ENCODE data around the gene HIVEP3. TPM values are rescaled to one million over a fixed set of nuclear protein-coding genes. Genes with fewer than 3 reads are reported as not detected.
A peak's percentile ranks its signal among the peaks of the same experiment; 100 is the strongest.

Gene HIVEP3
- total RNA-seq, 3 donors from 2014 or later: 4.9 to 6.5 (median 6.1) TPM

DNA sequence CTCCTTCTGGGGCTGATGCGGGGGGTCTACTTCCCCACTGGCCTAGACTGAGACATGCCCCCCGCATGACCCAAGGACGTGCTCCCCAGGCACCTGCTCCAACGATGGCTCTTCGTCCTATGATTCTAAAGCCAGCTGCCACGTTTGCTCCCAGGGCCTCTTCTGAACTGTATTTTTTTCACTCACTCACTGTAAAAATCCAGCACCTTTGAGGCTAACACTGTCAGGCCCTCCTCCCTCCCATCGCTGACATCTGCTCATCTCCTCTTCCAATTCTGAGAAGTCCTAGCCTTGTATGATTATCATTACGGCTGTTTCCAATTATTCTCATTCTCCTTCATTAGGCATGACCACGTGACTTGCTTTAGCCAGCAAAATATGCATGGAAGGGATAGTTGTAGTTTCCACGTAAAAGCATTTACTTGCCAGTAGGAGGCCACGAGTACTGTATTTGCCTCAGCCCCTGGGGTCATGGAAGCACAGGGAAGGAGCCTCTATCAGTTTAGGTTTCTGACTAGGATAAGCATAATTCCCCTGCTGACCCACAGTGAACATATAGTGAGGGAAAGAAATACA lies 415.1 kb downstream of the HIVEP3 start:
- TF ChIP-seq CTCF (IDR thresholded peaks at IDR 0.05): no peak
- Histone ChIP-seq H3K4me3 (no peak overlapping the region), H3K4me1 (ENCODE audit: low read depth) (peaks cover 29% of the 10 kb centered on the region), H3K9me3 (no peaks in the 10 kb centered on the region), H3K36me3 (ENCODE audit: low read depth) (no peaks in the 10 kb centered on the region)
- intact Hi-C loops (cut with DNase I, micrococcal nuclease): no loop called here
- DNase-seq (no peak), ATAC-seq (no peak)

- H3K4me3 ChIP-seq: no peak overlapping the region
- H3K9me3 ChIP-seq: no peaks in the 10 kb centered on the region
- H3K36me3 ChIP-seq (ENCODE audit: low read depth): no peaks in the 10 kb centered on the region
- TF ChIP-seq CTCF (IDR thresholded peaks at IDR 0.05): no peak
- DNase-seq (no peak), ATAC-seq (no peak)
- intact Hi-C loops (cut with DNase I, micrococcal nuclease): no loop called here
- H3K4me1 ChIP-seq (ENCODE audit: low read depth): peaks cover 36% of the 10 kb centered on the region
These were observed 415.8 kb downstream of the HIVEP3 start for GRCh38 chr1:41502912-41503311.

DNA sequence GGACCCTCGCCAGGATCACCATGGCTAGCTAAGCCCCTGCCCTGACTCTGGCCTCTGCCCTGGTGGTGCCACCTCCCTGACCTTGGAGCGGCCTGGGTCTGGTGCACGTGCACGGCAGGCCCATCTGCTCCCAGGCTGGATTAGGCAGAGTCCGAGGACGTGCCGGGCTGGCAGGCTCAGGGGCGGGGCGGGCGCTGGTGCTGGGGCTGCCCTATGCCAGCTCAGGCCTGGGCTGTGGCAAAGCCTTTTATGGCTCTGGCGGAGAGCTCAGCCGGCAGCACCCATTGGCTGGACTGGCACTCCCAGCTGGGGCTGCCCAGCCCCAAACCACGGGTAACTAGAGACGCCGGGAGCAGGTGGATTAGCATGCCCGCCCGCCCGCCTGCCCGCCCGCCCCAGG lies 417.1 kb downstream of the HIVEP3 start:
- no peaks in the 10 kb centered on the region for H3K9me3 ChIP-seq
- ATAC-seq: peak; percentile 88
- DNase-seq: peak; percentile 91 to 94 (median 94)
- no peak overlapping the region for H3K4me3 ChIP-seq
- intact Hi-C loops (cut with DNase I, micrococcal nuclease): no loop called here
- H3K36me3 ChIP-seq (ENCODE audit: low read depth): no peaks in the 10 kb centered on the region
- H3K4me1 ChIP-seq (ENCODE audit: low read depth): peaks cover 43% of the 10 kb centered on the region
- TF ChIP-seq CTCF (IDR thresholded peaks at IDR 0.05): no peak

DNA sequence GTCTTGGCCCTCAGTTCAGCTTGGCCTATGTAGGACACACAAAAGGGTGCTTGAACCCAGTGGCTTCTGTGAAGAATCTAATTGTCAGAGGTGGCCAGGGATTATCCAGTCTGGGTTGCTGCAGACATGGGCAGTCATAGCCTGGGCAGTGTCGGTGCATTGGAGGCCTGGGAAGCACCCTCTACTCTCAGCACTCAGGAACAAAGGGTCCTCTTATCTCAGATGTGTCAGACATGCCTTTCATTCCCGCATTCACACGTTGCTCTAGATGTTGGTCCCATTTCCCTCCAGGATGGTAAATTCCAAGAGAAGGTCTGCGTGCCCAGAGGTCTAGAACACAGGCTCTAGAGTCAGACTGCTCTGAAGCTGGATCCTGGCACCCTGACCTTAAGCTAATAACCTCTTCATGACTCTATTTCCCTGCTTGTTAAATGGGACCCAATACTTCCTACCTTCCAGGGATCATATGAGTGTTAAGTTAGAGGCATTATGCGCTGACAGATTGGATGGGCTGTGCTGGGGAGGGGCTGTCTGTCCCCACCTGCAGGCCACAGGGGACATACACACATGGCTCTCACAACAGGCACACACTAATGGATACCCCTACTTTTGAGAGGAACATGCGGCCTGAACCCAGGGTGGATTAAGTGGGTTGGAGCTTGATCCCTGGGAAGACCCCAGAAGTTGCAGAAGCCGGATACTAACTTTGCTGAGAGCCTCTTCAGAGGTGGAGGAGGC lies 417.8 kb downstream of the HIVEP3 start:
- Histone ChIP-seq H3K36me3 (ENCODE audit: low read depth) (no peaks in the 10 kb centered on the region), H3K9me3 (no peaks in the 10 kb centered on the region), H3K4me1 (ENCODE audit: low read depth) (peaks cover 48% of the 10 kb centered on the region), H3K4me3 (no peak overlapping the region)
- no peak for TF ChIP-seq CTCF (IDR thresholded peaks at IDR 0.05)
- intact Hi-C loops (cut with DNase I, micrococcal nuclease): no loop called here
- DNase-seq: no peak
- no peak for ATAC-seq

DNA sequence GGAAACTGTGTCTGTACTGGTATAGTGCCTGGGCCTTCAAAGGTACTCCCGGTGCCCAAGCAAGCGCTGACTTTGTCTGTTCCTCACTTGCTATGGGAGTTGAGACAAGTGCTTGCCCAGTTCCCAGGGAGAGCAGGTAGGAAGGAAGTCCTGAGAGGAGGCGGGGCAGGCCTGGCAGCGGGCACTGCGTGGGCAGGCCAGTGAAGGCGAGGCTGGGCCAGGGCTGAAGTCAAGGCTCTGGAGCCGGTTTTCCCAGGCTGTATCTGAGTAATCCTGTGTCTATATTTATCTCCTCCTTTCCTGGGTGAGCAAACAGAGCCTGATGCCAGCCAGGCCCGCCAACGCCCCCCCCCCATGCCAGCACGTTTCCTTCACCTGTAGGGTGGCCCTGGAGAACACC lies 418.3 kb downstream of the HIVEP3 start:
- ATAC-seq: peak; percentile 75
- DNase-seq: peak; percentile 88
- TF ChIP-seq CTCF (IDR thresholded peaks at IDR 0.05): no peak
- intact Hi-C loops (cut with DNase I, micrococcal nuclease): no loop called here
- no peak overlapping the region for H3K4me3 ChIP-seq
- H3K9me3 ChIP-seq: no peaks in the 10 kb centered on the region
- no peaks in the 10 kb centered on the region for H3K36me3 ChIP-seq (ENCODE audit: low read depth)
- peaks cover 54% of the 10 kb centered on the region for H3K4me1 ChIP-seq (ENCODE audit: low read depth)

Measured in mucosa of descending colon (tissue), 3 donors.